ENCODE data around the gene METTL13. TPM values are rescaled to one million over a fixed set of nuclear protein-coding genes. Genes with fewer than 3 reads are reported as not detected.

The METTL13 gene
- total RNA-seq, 1 donor from 2014 or later: 25.1 TPM

- Histone ChIP-seq H3K36me3 (peaks cover 100% of the 10 kb centered on the region), H3K27me3 (ENCODE audit: low read depth) (no peaks in the 10 kb centered on the region), H3K9me3 (no peaks in the 10 kb centered on the region), H3K4me1 (no peaks in the 10 kb centered on the region), H3K27ac (no peak overlapping the region), H3K4me3 (no peak overlapping the region)
- no peak for ATAC-seq
- intact Hi-C loops (cut with DNase I): no loop called here
- DNase-seq: no peak
- no peak for TF ChIP-seq CTCF (IDR thresholded peaks at IDR 0.05)
Measured at GRCh38 chr1:171792656-171793369, 11.4 kb downstream of the METTL13 start.

- H3K36me3 ChIP-seq: peaks cover 100% of the 10 kb centered on the region
- DNase-seq (no peak), ATAC-seq (no peak)
- intact Hi-C loops (cut with DNase I): no loop called here
- H3K4me1 ChIP-seq: no peaks in the 10 kb centered on the region
- TF ChIP-seq CTCF (IDR thresholded peaks at IDR 0.05): no peak
- H3K27me3 ChIP-seq (ENCODE audit: low read depth): no peaks in the 10 kb centered on the region
- no peak overlapping the region for H3K4me3 ChIP-seq
- H3K9me3 ChIP-seq: no peaks in the 10 kb centered on the region
- no peak overlapping the region for H3K27ac ChIP-seq
Measured at GRCh38 chr1:171793636-171794035, 12.2 kb downstream of the METTL13 start.

GRCh38 chr1:171794085-171794484 is 12.6 kb downstream of the METTL13 start:
- no peak overlapping the region for H3K27ac ChIP-seq
- no peak for ATAC-seq
- intact Hi-C loops (cut with DNase I): no loop called here

GRCh38 chr1:171796592-171796991 is 15.1 kb downstream of the METTL13 start:
- Histone ChIP-seq H3K27ac (no peak overlapping the region), H3K27me3 (ENCODE audit: low read depth) (no peaks in the 10 kb centered on the region), H3K36me3 (peaks cover 79% of the 10 kb centered on the region), H3K4me3 (no peak overlapping the region), H3K9me3 (no peaks in the 10 kb centered on the region), H3K4me1 (no peaks in the 10 kb centered on the region)
- DNase-seq: no peak
- ATAC-seq: no peak
- no peak for TF ChIP-seq CTCF (IDR thresholded peaks at IDR 0.05)
- intact Hi-C loops (cut with DNase I): no loop called here

More at GRCh38 chr1:171794085-171794484, 12.6 kb downstream of the METTL13 start:
- no peak for TF ChIP-seq CTCF (IDR thresholded peaks at IDR 0.05)
- DNase-seq: no peak
- peaks cover 96% of the 10 kb centered on the region for H3K36me3 ChIP-seq
- H3K4me1 ChIP-seq: no peaks in the 10 kb centered on the region
- H3K27me3 ChIP-seq (ENCODE audit: low read depth): no peaks in the 10 kb centered on the region
- H3K9me3 ChIP-seq: no peaks in the 10 kb centered on the region
- H3K4me3 ChIP-seq: no peak overlapping the region

- H3K27me3 ChIP-seq (ENCODE audit: low read depth): no peaks in the 10 kb centered on the region
- DNase-seq (no peak), ATAC-seq (no peak)
- H3K9me3 ChIP-seq: no peaks in the 10 kb centered on the region
- no peak overlapping the region for H3K27ac ChIP-seq
- peaks cover 62% of the 10 kb centered on the region for H3K36me3 ChIP-seq
- no peak for TF ChIP-seq CTCF (IDR thresholded peaks at IDR 0.05)
- no peaks in the 10 kb centered on the region for H3K4me1 ChIP-seq
- intact Hi-C loops (cut with DNase I): no loop called here
- H3K4me3 ChIP-seq: no peak overlapping the region
Measured at GRCh38 chr1:171798311-171798710, 16.9 kb downstream of the METTL13 start.

All from lower lobe of right lung (tissue), 2 donors.